AG09319 (cell line): ENCODE measurements around the gene GPC1.

ENCODE experiments used
- DNase-seq: peaks from one replicate; pipeline ENCODE4 v3.0.0-alpha.2; 2010; ENCODE audit warnings: low read depth; ENCODE audit errors: extremely low read depth
- CTCF ChIP-seq: IDR thresholded peaks from 2 replicates; pipeline ENCODE4 v1.5.1; 2011; ENCODE audit warnings: low read depth, mild to moderate bottlenecking, inconsistent platforms, low read length, moderate library complexity

The GPC1 gene

GRCh38 chr2:240425697-240426096 is 9.8 kb upstream of the GPC1 start:
- TF ChIP-seq CTCF = no peak

GRCh38 chr2:240426845-240427721 is 8.4 kb upstream of the GPC1 start:
- DNase-seq = no peak
- TF ChIP-seq CTCF = no peak

More at GRCh38 chr2:240425697-240426096, 9.8 kb upstream of the GPC1 start:
- DNase-seq = no peak

GRCh38 chr2:240427729-240428128 is 7.7 kb upstream of the GPC1 start:
- no peak for DNase-seq
- TF ChIP-seq CTCF = no peak

- TF ChIP-seq CTCF = no peak
- DNase-seq = no peak
These were observed 7.2 kb upstream of the GPC1 start for GRCh38 chr2:240428245-240428644.

- TF ChIP-seq CTCF = no peak
- no peak for DNase-seq
These were observed 6.1 kb upstream of the GPC1 start for GRCh38 chr2:240429341-240429871.

- no peak for DNase-seq
- TF ChIP-seq CTCF = no peak
These were observed 5.5 kb upstream of the GPC1 start for GRCh38 chr2:240429872-240430491.

- no peak for TF ChIP-seq CTCF
- no peak for DNase-seq
These were observed 4.9 kb upstream of the GPC1 start for GRCh38 chr2:240430595-240430994.
